Fibroblast of villous mesenchyme (primary cell): ENCODE measurements around the gene FUT8. TPM values are rescaled to one million over a fixed set of nuclear protein-coding genes. Genes with fewer than 3 reads are reported as not detected.

Experiments
- DNase-seq: peaks from one replicate; pipeline ENCODE4 v3.0.0-alpha.2; 2010; ENCODE audit warnings: low read depth
- H3K4me3 ChIP-seq: 2 replicates; pipeline ENCODE4 v1.5.1; 2011; ENCODE audit warnings: low read depth, mild to moderate bottlenecking, low read length
- total RNA-seq: library from RNA; depleted of rRNA; stranded (reverse); fragments of >200 nt; gene quantifications from 2 replicates; pipeline ENCODE4 v1.2.3, GENCODE V29; 2012
- TF ChIP-seq, protein P1 (sequence below): IDR thresholded peaks from 2 replicates; pipeline ENCODE4 v1.5.1; 2012; ENCODE audit warnings: low read depth, mild to moderate bottlenecking, low read length; ENCODE audit not compliant: insufficient read depth

Gene FUT8
- total RNA-seq, 1 donor, result 120 TPM

DNA sequence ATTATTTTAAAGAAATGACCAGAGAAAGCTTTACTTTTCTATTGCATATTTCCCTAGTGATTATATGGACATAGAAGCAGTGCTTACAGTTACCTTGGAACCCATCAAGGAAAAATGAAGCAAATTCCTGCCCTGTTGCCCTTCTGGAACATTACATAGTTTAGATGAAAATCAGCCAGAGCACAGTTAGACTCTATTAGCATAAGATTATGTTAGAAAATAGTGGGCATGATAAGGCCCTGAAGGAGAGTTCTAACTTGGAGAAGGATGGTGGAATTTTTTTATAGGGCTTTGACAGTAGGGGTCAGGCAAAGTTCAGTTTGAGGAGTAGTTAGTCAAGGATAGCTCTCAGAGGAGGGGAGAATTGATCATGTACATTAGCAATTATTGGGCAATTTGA is 74.3 kb downstream of the FUT8 start:
- H3K4me3 ChIP-seq, result no peak overlapping the region
- TF ChIP-seq, protein P1, sequence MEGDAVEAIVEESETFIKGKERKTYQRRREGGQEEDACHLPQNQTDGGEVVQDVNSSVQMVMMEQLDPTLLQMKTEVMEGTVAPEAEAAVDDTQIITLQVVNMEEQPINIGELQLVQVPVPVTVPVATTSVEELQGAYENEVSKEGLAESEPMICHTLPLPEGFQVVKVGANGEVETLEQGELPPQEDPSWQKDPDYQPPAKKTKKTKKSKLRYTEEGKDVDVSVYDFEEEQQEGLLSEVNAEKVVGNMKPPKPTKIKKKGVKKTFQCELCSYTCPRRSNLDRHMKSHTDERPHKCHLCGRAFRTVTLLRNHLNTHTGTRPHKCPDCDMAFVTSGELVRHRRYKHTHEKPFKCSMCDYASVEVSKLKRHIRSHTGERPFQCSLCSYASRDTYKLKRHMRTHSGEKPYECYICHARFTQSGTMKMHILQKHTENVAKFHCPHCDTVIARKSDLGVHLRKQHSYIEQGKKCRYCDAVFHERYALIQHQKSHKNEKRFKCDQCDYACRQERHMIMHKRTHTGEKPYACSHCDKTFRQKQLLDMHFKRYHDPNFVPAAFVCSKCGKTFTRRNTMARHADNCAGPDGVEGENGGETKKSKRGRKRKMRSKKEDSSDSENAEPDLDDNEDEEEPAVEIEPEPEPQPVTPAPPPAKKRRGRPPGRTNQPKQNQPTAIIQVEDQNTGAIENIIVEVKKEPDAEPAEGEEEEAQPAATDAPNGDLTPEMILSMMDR, result no peak
- DNase-seq, result no peak

DNA sequence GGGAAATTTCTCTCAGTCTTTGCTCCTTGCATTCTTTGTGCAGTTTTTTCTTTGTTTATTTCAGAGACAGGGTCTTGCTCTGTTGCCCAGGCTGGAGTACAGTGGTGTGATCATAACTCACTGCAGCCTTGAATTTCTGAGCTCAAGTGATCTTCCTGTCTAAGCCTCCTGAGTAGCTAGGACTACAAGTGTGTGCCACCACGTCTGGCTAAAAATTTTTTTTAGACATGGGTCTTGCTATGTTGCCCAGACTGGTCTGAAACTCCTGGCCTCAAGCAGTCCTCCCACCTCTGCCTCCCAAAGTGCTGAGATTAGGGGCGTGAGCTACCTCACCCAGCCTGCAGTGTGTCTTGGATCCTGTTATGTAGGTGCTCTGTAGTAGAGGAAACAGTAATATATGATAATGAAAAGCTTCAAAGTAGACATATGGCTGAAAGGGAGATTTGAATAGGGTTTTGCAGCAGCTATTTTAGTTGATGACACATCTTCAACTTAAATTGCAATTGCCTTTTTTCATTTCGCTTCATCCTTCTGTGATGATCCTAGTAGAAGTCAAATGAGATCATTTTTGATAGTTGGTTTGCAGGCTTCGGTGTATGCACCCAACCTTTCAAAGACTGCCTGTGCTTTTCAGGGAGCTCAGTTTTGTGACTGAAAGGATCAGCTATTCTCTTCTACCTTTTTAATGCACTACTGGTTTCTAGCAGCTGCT is 75.4 kb downstream of the FUT8 start:
- TF ChIP-seq, protein P1, result no peak
- no peak for DNase-seq
- H3K4me3 ChIP-seq, result no peak overlapping the region

DNA sequence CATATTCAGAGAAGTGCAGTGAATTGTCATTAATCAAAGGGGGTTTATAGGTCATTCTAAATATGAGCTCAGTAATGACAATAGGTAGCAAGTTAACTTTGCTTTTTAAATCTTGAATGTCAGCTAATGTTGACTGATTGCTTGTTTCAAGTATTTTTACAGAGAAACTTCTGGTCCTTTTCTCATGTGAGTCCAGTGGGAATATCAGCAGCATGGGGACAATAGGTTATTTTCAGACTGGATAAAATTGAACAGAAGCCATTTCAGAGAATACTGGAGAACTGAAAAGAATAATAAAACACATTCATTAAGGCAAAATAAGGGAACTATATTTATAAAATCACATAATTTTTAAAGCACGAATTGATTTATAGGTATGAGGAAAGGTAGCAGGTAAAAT is 78.7 kb downstream of the FUT8 start:
- no peak for DNase-seq
- H3K4me3 ChIP-seq, result no peak overlapping the region
- TF ChIP-seq, protein P1, result no peak

DNA sequence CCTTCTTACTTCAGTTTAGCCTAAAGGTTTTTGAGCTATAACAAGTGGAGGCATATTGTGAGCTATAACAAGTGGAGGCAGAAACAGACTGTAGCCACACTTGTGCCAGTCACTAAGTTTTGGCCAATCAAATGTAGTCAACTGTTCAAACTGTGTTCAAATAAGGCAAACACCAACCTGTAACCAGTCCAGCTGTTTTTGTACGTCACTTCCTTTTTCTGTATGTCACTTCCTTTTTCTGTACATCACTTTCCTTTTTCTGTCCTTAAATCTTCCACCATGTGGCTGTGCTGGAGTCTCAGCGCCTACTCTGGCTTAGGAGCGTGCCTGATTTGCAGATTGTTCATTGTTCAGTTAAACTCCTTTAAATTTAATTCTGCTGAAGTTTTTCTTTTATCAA is 79.7 kb downstream of the FUT8 start:
- H3K4me3 ChIP-seq, result no peak overlapping the region
- no peak for DNase-seq
- TF ChIP-seq, protein P1, result no peak

DNA sequence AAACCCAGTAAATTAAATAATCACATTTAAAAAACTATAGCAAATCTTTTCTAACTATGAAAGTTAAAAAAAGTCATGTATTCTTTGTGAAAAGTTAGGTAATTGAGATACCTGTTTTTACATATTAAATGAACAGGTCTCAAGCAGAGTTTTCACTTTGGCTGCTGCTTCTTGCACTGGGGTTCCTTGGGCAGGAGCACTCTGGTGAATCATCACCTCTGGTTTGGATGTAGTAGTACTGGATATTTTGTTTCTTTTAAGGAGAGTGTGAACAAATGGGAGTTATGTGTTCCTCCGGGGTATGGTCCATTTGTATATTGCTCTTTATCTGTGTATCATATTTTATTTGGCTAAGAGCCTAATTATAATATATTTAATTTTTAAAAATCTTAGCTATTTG is 82.7 kb downstream of the FUT8 start:
- DNase-seq, result peak; percentile 5

DNA sequence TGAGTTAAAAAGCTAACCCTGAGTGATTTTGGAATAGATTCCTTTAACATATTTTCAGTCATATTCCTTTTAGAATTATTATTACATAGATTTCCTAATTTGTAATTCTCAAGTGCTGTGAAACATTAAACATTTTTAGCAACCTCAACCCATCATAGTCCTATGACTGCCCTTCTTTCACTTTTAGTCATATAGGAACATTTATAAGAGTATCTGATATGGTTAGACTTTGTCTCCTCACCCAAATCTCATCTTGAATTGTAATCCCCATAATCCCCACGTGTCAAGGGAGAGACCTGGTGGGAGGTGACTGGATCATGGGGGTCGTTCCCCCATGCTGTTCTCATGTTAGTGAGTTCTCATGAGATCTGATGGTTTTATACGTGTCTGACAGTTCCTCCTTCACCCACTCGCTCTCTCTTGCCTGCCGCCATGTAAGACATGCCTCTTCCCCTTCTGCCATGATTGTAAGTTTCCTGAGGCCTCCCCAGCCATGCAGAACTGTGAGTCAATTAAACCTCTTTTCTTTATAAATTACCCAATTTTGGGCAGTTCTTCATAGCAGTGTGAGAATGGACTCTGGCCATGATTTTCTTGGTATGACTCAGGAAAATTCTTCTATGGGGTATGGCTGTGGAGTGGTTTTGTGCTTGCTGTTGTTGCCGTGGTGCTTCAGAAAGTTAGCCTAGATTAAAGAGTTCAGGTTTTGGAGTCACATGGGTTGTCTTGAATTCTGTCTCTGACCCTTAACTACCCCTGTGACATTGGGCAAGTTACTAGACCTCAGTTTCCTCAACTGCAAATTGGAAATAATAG is 83.9 kb downstream of the FUT8 start:
- no peak overlapping the region for H3K4me3 ChIP-seq
- DNase-seq, result no peak
- TF ChIP-seq, protein P1, result no peak

More for the DNA sequence above, 82.7 kb downstream of the FUT8 start:
- H3K4me3 ChIP-seq, result no peak overlapping the region
- TF ChIP-seq, protein P1, result no peak
